ENCODE results near the gene M6PR. TPM values are rescaled to one million over a fixed set of nuclear protein-coding genes. Genes with fewer than 3 reads are reported as not detected.

Gene M6PR
- total and polyA plus RNA-seq, 2 of the 13 experiments (the other 11 are each of a cell fraction or from before 2014, with no cell fraction given) = 98.2 to 127 TPM

- Histone ChIP-seq H3K4me2 (ENCODE audit: low read depth, low read length) (no peak overlapping the region), H3K79me2 (ENCODE audit: insufficient read depth, low read length) (no peaks in the 10 kb centered on the region), H3K9ac (ENCODE audit: insufficient read depth, low read depth, low read length) (no peak overlapping the region), H3K27ac (ENCODE audit: extremely low read length, insufficient read depth, low read length) (no peak overlapping the region), H2AFZ (ENCODE audit: low read length) (no peak overlapping the region), H3K9me3 (ENCODE audit: low read length) (no peaks in the 10 kb centered on the region), H3K36me3 (replicated peaks in 1 of 2; ENCODE audit: control insufficient read depth in 1 of 2, insufficient read depth in 2 of 2, low read length in 2 of 2) (peaks cover 0 to 3% of the 10 kb centered on the region in 2 experiments; a peak in 1 of 5 replicates), H4K20me1 (ENCODE audit: insufficient read depth, low read length) (no peaks in the 10 kb centered on the region), H3K27me3 (ENCODE audit: control insufficient read depth in 1 of 2, insufficient read depth in 2 of 2, low read length in 2 of 2) (no peaks in the 10 kb centered on the region; a peak in 1 of 5 replicates), H3K4me1 (ENCODE audit: insufficient read depth, low read length) (peaks cover 27% of the 10 kb centered on the region), H3K4me3 (replicated peaks in 1 of 3; ENCODE audit: insufficient read depth in 1 of 3, low read depth in 2 of 3, low read length in 3 of 3) (no peak overlapping the region)
- DNase-seq (ENCODE audit: low spot score) (no peak), ATAC-seq (no peak), FAIRE-seq (no peak)
- in situ Hi-C loops (cut with HindIII; ENCODE audit: extremely low pct_ligation_motif_present, low pct_unique_long_range_greater_than_20kb) = no loop called here
- 86% methylated on average over 1 of the region's 1 CpG for whole genome bisulfite sequencing (ENCODE audit: low lambda C conversion rate)
- intact Hi-C loops (cut with micrococcal nuclease; ENCODE audit: unreplicated experiment) = no loop called here
- CTCF ChIA-PET (ENCODE audit: low intra/inter-chr PET ratio, low total read pairs) = no interaction called here
- BruUV-seq (replicated peaks) = no TSS peak
- POLR2A ChIA-PET = no interaction called here
- TF ChIP-seq SP2 (CRISPR knock-in tag; IDR thresholded peaks at IDR 0.05) (no peak), ADNP (CRISPR knock-in tag; IDR thresholded peaks at IDR 0.05) (no peak), CREBL2 (CRISPR knock-in tag; IDR thresholded peaks at IDR 0.05; ENCODE audit: borderline replicate concordance) (no peak), ZNF547 (CRISPR knock-in tag; IDR thresholded peaks at IDR 0.05) (no peak), ZNF160 (CRISPR knock-in tag; IDR thresholded peaks at IDR 0.05) (no peak), STAT5B (CRISPR knock-in tag; IDR thresholded peaks at IDR 0.05) (no peak), TOPORS (CRISPR knock-in tag; IDR thresholded peaks at IDR 0.05) (no peak), ZBTB49 (CRISPR knock-in tag; IDR thresholded peaks at IDR 0.05; ENCODE audit: borderline replicate concordance) (no peak), ZSCAN25 (CRISPR knock-in tag; IDR thresholded peaks at IDR 0.05) (no peak), MYNN (CRISPR knock-in tag; IDR thresholded peaks at IDR 0.05; ENCODE audit: low read depth) (no peak), ERF (CRISPR knock-in tag; IDR thresholded peaks at IDR 0.05) (no peak), ARID2 (CRISPR knock-in tag; IDR thresholded peaks at IDR 0.05; ENCODE audit: borderline replicate concordance) (no peak), ZNF557 (CRISPR knock-in tag; IDR thresholded peaks at IDR 0.05) (no peak), TBX2 (CRISPR knock-in tag; IDR thresholded peaks at IDR 0.05; ENCODE audit: borderline replicate concordance) (no peak)
- TF ChIP-seq, protein P1, sequence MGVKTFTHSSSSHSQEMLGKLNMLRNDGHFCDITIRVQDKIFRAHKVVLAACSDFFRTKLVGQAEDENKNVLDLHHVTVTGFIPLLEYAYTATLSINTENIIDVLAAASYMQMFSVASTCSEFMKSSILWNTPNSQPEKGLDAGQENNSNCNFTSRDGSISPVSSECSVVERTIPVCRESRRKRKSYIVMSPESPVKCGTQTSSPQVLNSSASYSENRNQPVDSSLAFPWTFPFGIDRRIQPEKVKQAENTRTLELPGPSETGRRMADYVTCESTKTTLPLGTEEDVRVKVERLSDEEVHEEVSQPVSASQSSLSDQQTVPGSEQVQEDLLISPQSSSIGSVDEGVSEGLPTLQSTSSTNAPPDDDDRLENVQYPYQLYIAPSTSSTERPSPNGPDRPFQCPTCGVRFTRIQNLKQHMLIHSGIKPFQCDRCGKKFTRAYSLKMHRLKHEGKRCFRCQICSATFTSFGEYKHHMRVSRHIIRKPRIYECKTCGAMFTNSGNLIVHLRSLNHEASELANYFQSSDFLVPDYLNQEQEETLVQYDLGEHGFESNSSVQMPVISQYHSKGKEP (CRISPR knock-in tag; IDR thresholded peaks at IDR 0.05) = no peak
Measured at GRCh38 chr12:8917751-8918150, 31.7 kb downstream of the M6PR start.

All from HepG2 (cell line).